PFSK-1 (cell line): Measurements from ENCODE around the gene PDGFRB.

Experiments used
- FOXP2 ChIP-seq: optimal IDR thresholded peaks from 2 replicates; pipeline ENCODE3; 2011; ENCODE audit warnings: borderline replicate concordance, control low read depth, inconsistent platforms; ENCODE audit not compliant: insufficient read depth; ENCODE audit errors: extremely low read length, extremely low read depth
- POLR2AphosphoS5 ChIP-seq: IDR thresholded peaks from 2 replicates; pipeline ENCODE4 v1.6.1; 2012; ENCODE audit warnings: low read depth, mild to moderate bottlenecking, control low read depth, low read length, moderate library complexity
- REST ChIP-seq, 2 experiments: IDR thresholded peaks; 2 replicates each; pipeline versions ENCODE4 v1.6.1 to v1.8.0; 2011 to 2012; ENCODE audit warnings: low read depth in 2 of 2, low read length in 2 of 2, control low read depth in 1 of 2, inconsistent platforms in 1 of 2, mild to moderate bottlenecking in 1 of 2, moderate library complexity in 1 of 2; ENCODE audit not compliant: insufficient read depth in 1 of 2
- SIN3A ChIP-seq: IDR thresholded peaks from 2 replicates; pipeline ENCODE4 v1.6.1; 2012; ENCODE audit warnings: mild to moderate bottlenecking, low read length, moderate library complexity, borderline replicate concordance; ENCODE audit not compliant: insufficient read depth
- TAF1 ChIP-seq: IDR thresholded peaks from 2 replicates; pipeline ENCODE4 v1.6.1; 2012; ENCODE audit warnings: low read length, control low read depth, borderline replicate concordance; ENCODE audit not compliant: insufficient read depth

DNA sequence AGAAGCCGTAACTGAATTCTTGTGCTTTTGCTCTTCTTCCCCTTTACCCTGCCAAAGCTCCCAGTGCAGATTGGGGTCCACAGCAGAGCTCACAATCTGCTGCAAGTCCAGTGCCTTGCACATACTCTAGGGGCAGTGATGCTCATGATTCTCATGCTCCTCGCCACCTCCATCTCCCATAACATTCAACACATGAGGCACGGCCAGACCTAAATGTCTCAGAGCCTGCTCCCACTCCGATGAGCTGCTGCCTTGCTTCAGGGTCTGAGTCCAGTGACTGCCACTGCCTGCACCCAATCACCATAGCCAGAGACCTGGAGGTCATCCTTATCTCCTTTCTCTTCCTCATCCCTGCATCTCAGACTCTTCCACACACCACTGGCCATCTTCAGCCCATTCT, 79.8 kb downstream of the PDGFRB start:
- no peak for TF ChIP-seq TAF1
- no peak for TF ChIP-seq POLR2AphosphoS5
- no peak for TF ChIP-seq SIN3A
- TF ChIP-seq REST (IDR thresholded peaks at IDR 0.05; ENCODE audit: insufficient read depth in 1 of 2, low read depth in 2 of 2, low read length in 2 of 2), result no peak
- no peak for TF ChIP-seq FOXP2
